ENCODE data around the gene ASPDH.
"Not testable (repeated sequence)": the region's sequence is repeated elsewhere in the genome, so short reads cannot be mapped to it uniquely, and the experiment has no call there.

Gene ASPDH

GRCh38 chr19:50477751-50478515, 35.8 kb downstream of the ASPDH start:
- no peak for TF ChIP-seq CTCF (IDR thresholded peaks at IDR 0.05; ENCODE audit: insufficient read depth, low read depth, low read length, missing control alignments)
- no peak overlapping the region for H3K4me3 ChIP-seq (ENCODE audit: low read depth, low read length)
- DNase-seq (ENCODE audit: low read depth), result no peak

- peak overlapping the region; percentile 88 for H3K4me3 ChIP-seq (ENCODE audit: low read depth, low read length)
- no peak for DNase-seq (ENCODE audit: low read depth)
- no peak for TF ChIP-seq CTCF (IDR thresholded peaks at IDR 0.05; ENCODE audit: insufficient read depth, low read depth, low read length, missing control alignments)
These were observed 36.8 kb downstream of the ASPDH start for GRCh38 chr19:50476907-50477238.

GRCh38 chr19:50476224-50476906, 37.3 kb downstream of the ASPDH start, which contains the start of the genes EMC10 and GARIN5A:
Gene EMC10 (plus strand): TSS chr19:50476507. CDS start chr19:50476545, 38 bp downstream.
Gene GARIN5A (minus strand): TSS chr19:50476848. CDS start chr19:50476388, 460 bp downstream.
- no peak for TF ChIP-seq CTCF (IDR thresholded peaks at IDR 0.05; ENCODE audit: insufficient read depth, low read depth, low read length, missing control alignments)
- H3K4me3 ChIP-seq (ENCODE audit: low read depth, low read length), result peak within 1 kb of the TSS; percentile 88
- peak; percentile 98 for DNase-seq (ENCODE audit: low read depth)

GRCh38 chr19:50475736-50476223, 37.9 kb downstream of the ASPDH start:
- no peak overlapping the region for H3K4me3 ChIP-seq (ENCODE audit: low read depth, low read length)
- no peak for TF ChIP-seq CTCF (IDR thresholded peaks at IDR 0.05; ENCODE audit: insufficient read depth, low read depth, low read length, missing control alignments)

GRCh38 chr19:50475101-50475568, 38.6 kb downstream of the ASPDH start:
- no peak for DNase-seq (ENCODE audit: low read depth)
- no peak overlapping the region for H3K4me3 ChIP-seq (ENCODE audit: low read depth, low read length)
- no peak for TF ChIP-seq CTCF (IDR thresholded peaks at IDR 0.05; ENCODE audit: insufficient read depth, low read depth, low read length, missing control alignments)

More at GRCh38 chr19:50475736-50476223, 37.9 kb downstream of the ASPDH start:
- no peak for DNase-seq (ENCODE audit: low read depth)

GRCh38 chr19:50473336-50473735, 40.4 kb downstream of the ASPDH start:
- H3K4me3 ChIP-seq (ENCODE audit: low read depth, low read length); DNase-seq (ENCODE audit: low read depth): not testable (repeated sequence)

GRCh38 chr19:50468818-50469217, 44.9 kb downstream of the ASPDH start:
- no peak for TF ChIP-seq CTCF (IDR thresholded peaks at IDR 0.05; ENCODE audit: insufficient read depth, low read depth, low read length, missing control alignments)
- H3K4me3 ChIP-seq (ENCODE audit: low read depth, low read length), result no peak overlapping the region
- no peak for DNase-seq (ENCODE audit: low read depth)
